SK-MEL-5 (cell line): ENCODE data around the gene TES. TPM values are rescaled to one million over a fixed set of nuclear protein-coding genes. Genes with fewer than 3 reads are reported as not detected.
"Not testable (repeated sequence)": the region's sequence is repeated elsewhere in the genome, so short reads cannot be mapped to it uniquely, and the experiment has no call there.

Experiments
- DNase-seq: peaks from one replicate; pipeline ENCODE4 v3.0.0-alpha.2; 2016; ENCODE audit warnings: low read depth, low spot score
- in situ Hi-C: cut with HindIII; loops from 2 replicates; pipeline ENCODE4 v1.10.0; 2016; ENCODE audit warnings: low sequenced_read_pairs, high pct_unique_total_duplicates, low pct_unique_long_range_greater_than_20kb
- total RNA-seq: library from RNA; depleted of rRNA; stranded (reverse); fragments of >200 nt; shearing (Covaris generic); gene quantifications from 2 replicates; pipeline ENCODE4 v1.2.3, GENCODE V29; 2014; rRNA removed

TES gene
- total RNA-seq, 1 experiment from 2014 or later: 40.5 TPM

GRCh38 chr7:116285252-116285651, 74.9 kb downstream of the TES start:
- no peak for DNase-seq
- in situ Hi-C loops: no loop called here

- peak; percentile 26 for DNase-seq
- in situ Hi-C loops: no loop called here
Observed at GRCh38 chr7:116290740-116291139, 80.4 kb downstream of the TES start.

GRCh38 chr7:116291937-116292336, 81.6 kb downstream of the TES start:
- in situ Hi-C loops: no loop called here
- no peak for DNase-seq

GRCh38 chr7:116292381-116292780, 82.0 kb downstream of the TES start:
- in situ Hi-C loops: no loop called here
- no peak for DNase-seq

GRCh38 chr7:116293139-116293538, 82.8 kb downstream of the TES start:
- DNase-seq: no peak
- in situ Hi-C loops: no loop called here

GRCh38 chr7:116293633-116294032, 83.3 kb downstream of the TES start:
- in situ Hi-C loops: no loop called here
- no peak for DNase-seq

- DNase-seq, in situ Hi-C loops: not testable (repeated sequence)
Observed at GRCh38 chr7:116295903-116296302, 85.6 kb downstream of the TES start.

GRCh38 chr7:116298055-116298454, 87.7 kb downstream of the TES start:
- no peak for DNase-seq
- in situ Hi-C loops: no loop called here

- DNase-seq: no peak
- in situ Hi-C loops: no loop called here
Observed at GRCh38 chr7:116298576-116298975, 88.2 kb downstream of the TES start.

- DNase-seq: no peak
- in situ Hi-C loops: no loop called here
Observed at GRCh38 chr7:116305485-116306408, 95.4 kb downstream of the TES start.

GRCh38 chr7:116306409-116307048, 96.2 kb downstream of the TES start:
- in situ Hi-C loops: no loop called here
- no peak for DNase-seq

GRCh38 chr7:116307253-116307652, 96.9 kb downstream of the TES start:
- in situ Hi-C loops: no loop called here

More at GRCh38 chr7:116307253-116307652, 96.9 kb downstream of the TES start:
- DNase-seq: no peak

Other genes with a start within 250 kb of the TES start
- gene TFEC, start 179.8 kb upstream of the TES start, total RNA-seq: not detected in 2 replicates